Progenitor cell of endocrine pancreas (in vitro differentiated cells): ENCODE data around the gene TRAM2. TPM values are rescaled to one million over a fixed set of nuclear protein-coding genes. Genes with fewer than 3 reads are reported as not detected.
A peak's percentile ranks its signal among the peaks of the same experiment; 100 is the strongest.

ENCODE experiments used
- DNase-seq: peaks from one replicate; pipeline ENCODE4 v3.0.0; 2021; ENCODE audit warnings: low spot score; ENCODE audit not compliant: unreplicated experiment
- H3K27ac Mint-ChIP-seq: 2 replicates; pipeline ENCODE4 v1.8.0; 2021; ENCODE audit warnings: mild to moderate bottlenecking, moderate library complexity, mixed read lengths
- H3K27me3 Mint-ChIP-seq: 2 replicates; pipeline ENCODE4 v1.8.0; 2021; ENCODE audit warnings: mixed read lengths
- H3K36me3 Mint-ChIP-seq: 2 replicates; pipeline ENCODE4 v1.8.0; 2022; ENCODE audit warnings: mixed read lengths; ENCODE audit not compliant: insufficient read depth
- H3K4me1 Mint-ChIP-seq: 2 replicates; pipeline ENCODE4 v1.8.0; 2021; ENCODE audit warnings: low read depth, mixed read lengths
- H3K4me3 Mint-ChIP-seq: 2 replicates; pipeline ENCODE4 v1.8.0; 2021; ENCODE audit warnings: low read depth, mild to moderate bottlenecking, moderate library complexity, mixed read lengths
- H3K9me3 Mint-ChIP-seq: 2 replicates; pipeline ENCODE4 v1.8.0; 2021; ENCODE audit warnings: low read depth, mixed read lengths
- CTCF ChIP-seq: fragments of 200-600 bp; sonication (generic); IDR thresholded peaks from one replicate; pipeline ENCODE4 v1.5.0; 2021; ENCODE audit warnings: antibody characterized with exemption, mild to moderate bottlenecking; ENCODE audit not compliant: unreplicated experiment
- long read RNA-seq: library from polyadenylated mRNA; unstranded; transcript quantifications from one replicate; pipeline ENCODE4 v2.0.0, GENCODE V29; 2020
- total RNA-seq: library from RNA; stranded (reverse); gene quantifications from 2 replicates; pipeline ENCODE4 v1.2.1, GENCODE V29; 2021

The TRAM2 gene
- 18.6 and 19.9 TPM in 2 replicates for total RNA-seq
- long read RNA-seq, full-length matches to known transcripts = 3 of 18 reads
- long read RNA-seq, partial matches to known transcripts = 2 of 18 reads
- long read RNA-seq, other reads (novel, unspliced or antisense) = 13 of 18 reads

- TF ChIP-seq CTCF = no peak
- H3K4me3 Mint-ChIP-seq = peak within 1 kb of the TSS; percentile 82
- H3K9me3 Mint-ChIP-seq = no peaks in the 10 kb centered on the region
- peak within 1 kb of the TSS; percentile 99 for H3K27ac Mint-ChIP-seq
- H3K36me3 Mint-ChIP-seq = peaks cover 5% of the 10 kb centered on the region
- H3K4me1 Mint-ChIP-seq = peaks cover 32% of the 10 kb centered on the region
- H3K27me3 Mint-ChIP-seq = peaks cover 7% of the 10 kb centered on the region
- peak; percentile 86 for DNase-seq
Observed at GRCh38 chr6:52577022-52577777, at the start of gene TRAM2. Gene TRAM2, minus strand, starts transcription at chr6:52577060. Its CDS starts 145 bp downstream, at chr6:52576915.

GRCh38 chr6:52622810-52623209 is 46.0 kb upstream of the TRAM2 start:
- no peaks in the 10 kb centered on the region for H3K36me3 Mint-ChIP-seq
- no peaks in the 10 kb centered on the region for H3K27me3 Mint-ChIP-seq
- H3K27ac Mint-ChIP-seq = no peak overlapping the region
- DNase-seq = no peak
- H3K4me1 Mint-ChIP-seq = no peaks in the 10 kb centered on the region
- H3K9me3 Mint-ChIP-seq = no peaks in the 10 kb centered on the region
- TF ChIP-seq CTCF = no peak
- H3K4me3 Mint-ChIP-seq = no peak overlapping the region

- TF ChIP-seq CTCF = no peak
- Mint-ChIP-seq H3K9me3 (no peaks in the 10 kb centered on the region), H3K4me3 (no peak overlapping the region), H3K4me1 (no peaks in the 10 kb centered on the region), H3K27me3 (no peaks in the 10 kb centered on the region), H3K36me3 (no peaks in the 10 kb centered on the region), H3K27ac (no peak overlapping the region)
- DNase-seq = no peak
Observed at GRCh38 chr6:52621631-52622030, 44.8 kb upstream of the TRAM2 start.

- no peak overlapping the region for H3K4me3 Mint-ChIP-seq
- H3K27ac Mint-ChIP-seq = no peak overlapping the region
- no peaks in the 10 kb centered on the region for H3K9me3 Mint-ChIP-seq
Observed at GRCh38 chr6:52620906-52621190, 44.0 kb upstream of the TRAM2 start.

More at GRCh38 chr6:52620906-52621190, 44.0 kb upstream of the TRAM2 start:
- Mint-ChIP-seq H3K36me3 (no peaks in the 10 kb centered on the region), H3K27me3 (no peaks in the 10 kb centered on the region), H3K4me1 (no peaks in the 10 kb centered on the region)
- no peak for TF ChIP-seq CTCF
- no peak for DNase-seq
